Esophagus (tissue), 2 donors: Measurements from ENCODE around the gene HPGD. TPM values are rescaled to one million over a fixed set of nuclear protein-coding genes. Genes with fewer than 3 reads are reported as not detected.

Experiments used
- H3K27ac ChIP-seq, 2 donors: one replicate each; pipeline ENCODE4 v1.5.1; 2013; ENCODE audit warnings: low read depth in 2 of 2, mild to moderate bottlenecking in 2 of 2, inconsistent platforms in 1 of 2, low read length in 1 of 2, moderate library complexity in 1 of 2
- H3K27me3 ChIP-seq, 2 donors: one replicate each; pipeline ENCODE4 v1.6.1; 2013; ENCODE audit warnings: low read length in 2 of 2, control low read depth in 1 of 2, mild to moderate bottlenecking in 1 of 2; ENCODE audit not compliant: insufficient read depth in 2 of 2, control insufficient read depth in 1 of 2
- H3K36me3 ChIP-seq, 2 donors: one replicate each; pipeline ENCODE4 v1.6.1; 2013; ENCODE audit warnings: low read length in 1 of 2; ENCODE audit not compliant: control insufficient read depth in 2 of 2, insufficient read depth in 2 of 2
- H3K4me1 ChIP-seq, 2 donors: one replicate each; pipeline ENCODE4 v1.6.1; 2013; ENCODE audit warnings: low read length in 1 of 2; ENCODE audit not compliant: control insufficient read depth in 2 of 2, insufficient read depth in 2 of 2
- H3K4me3 ChIP-seq, 2 donors: one replicate each; pipeline ENCODE4 v1.5.1; 2013; ENCODE audit warnings: low read length in 2 of 2, mild to moderate bottlenecking in 2 of 2, low read depth in 1 of 2, moderate library complexity in 1 of 2
- H3K9me3 ChIP-seq, 2 donors: one replicate each; pipeline ENCODE4 v1.6.1; 2013; ENCODE audit warnings: mild to moderate bottlenecking in 2 of 2, low read depth in 1 of 2, low read length in 1 of 2, moderate library complexity in 1 of 2; ENCODE audit not compliant: control insufficient read depth in 2 of 2, insufficient read depth in 1 of 2
- WGBS, 2 donors: extraction: QIAGEN DNeasy Blood & Tissue Kit; methylation state at CpG; one replicate each; pipeline ENCODE4 v1.1.7; 2013; 5-methylcytosine and 5-hydroxymethylcytosine counted together
- polyA plus RNA-seq, 2 donors: library from polyadenylated mRNA; stranded (reverse); fragments of 200-250 nt; gene quantifications; one replicate each; pipeline ENCODE4 v1.2.3, GENCODE V29; 2013
- donor health status: healthy with polysubstance abuse.
- donor health status: Bipolar disorder and iron deficiency.

The HPGD gene
- polyA plus RNA-seq, 2 donors: 60.9 to 164 TPM

DNA sequence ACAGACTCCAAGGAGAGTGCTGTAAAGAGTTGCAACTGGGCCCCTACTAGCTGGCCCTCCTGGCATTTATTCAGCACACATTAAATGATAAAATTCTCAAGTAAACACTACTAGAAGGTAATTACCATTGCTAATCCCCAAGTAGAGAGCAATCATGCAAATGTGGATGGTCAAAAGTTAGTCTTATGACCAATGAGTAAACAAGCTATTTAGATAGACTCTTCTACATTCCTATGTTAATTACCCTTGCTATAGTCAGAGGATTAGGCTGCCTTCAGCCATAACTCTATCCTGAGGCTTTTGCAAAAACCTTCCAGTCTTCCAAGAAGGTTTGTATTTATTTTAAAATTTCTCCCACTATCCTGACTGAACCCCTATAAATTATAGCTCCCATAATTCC is 28.3 kb upstream of the HPGD start:
- Histone ChIP-seq H3K27ac (no peak overlapping the region), H3K27me3 (no peaks in the 10 kb centered on the region), H3K9me3 (no peaks in the 10 kb centered on the region), H3K4me3 (no peak overlapping the region), H3K36me3 (no peaks in the 10 kb centered on the region), H3K4me1 (no peaks in the 10 kb centered on the region)

- H3K4me1 ChIP-seq: no peaks in the 10 kb centered on the region
- WGBS, 2 donors: 58 to 63% methylated on average over 1 of the region's 1 CpG
- no peaks in the 10 kb centered on the region for H3K9me3 ChIP-seq
- no peak overlapping the region for H3K27ac ChIP-seq
- no peaks in the 10 kb centered on the region for H3K36me3 ChIP-seq
- no peaks in the 10 kb centered on the region for H3K27me3 ChIP-seq
- no peak overlapping the region for H3K4me3 ChIP-seq
Observed at GRCh38 chr4:174549721-174550120, 27.4 kb upstream of the HPGD start.

- no peak overlapping the region for H3K27ac ChIP-seq
- H3K27me3 ChIP-seq: no peaks in the 10 kb centered on the region
- no peaks in the 10 kb centered on the region for H3K9me3 ChIP-seq
- H3K4me1 ChIP-seq: no peaks in the 10 kb centered on the region
- H3K4me3 ChIP-seq: no peak overlapping the region
- no peaks in the 10 kb centered on the region for H3K36me3 ChIP-seq
Observed at GRCh38 chr4:174545268-174545667, 23.0 kb upstream of the HPGD start.

GRCh38 chr4:174544496-174544895 is 22.2 kb upstream of the HPGD start:
- H3K36me3 ChIP-seq: no peaks in the 10 kb centered on the region
- H3K4me1 ChIP-seq: no peaks in the 10 kb centered on the region
- H3K27ac ChIP-seq: no peak overlapping the region
- H3K9me3 ChIP-seq: no peaks in the 10 kb centered on the region
- H3K4me3 ChIP-seq: no peak overlapping the region
- H3K27me3 ChIP-seq: no peaks in the 10 kb centered on the region
- 56 to 62% methylated on average over 4 of the region's 4 CpGs for WGBS, 2 donors

GRCh38 chr4:174540175-174540574 is 17.9 kb upstream of the HPGD start:
- H3K4me1 ChIP-seq: no peaks in the 10 kb centered on the region
- H3K36me3 ChIP-seq: no peaks in the 10 kb centered on the region
- H3K9me3 ChIP-seq: no peaks in the 10 kb centered on the region
- no peaks in the 10 kb centered on the region for H3K27me3 ChIP-seq
- WGBS, 2 donors: 82% methylated on average over 10 of the region's 10 CpGs
- peak overlapping the region in 1 of 2 donors; percentile 51 for H3K27ac ChIP-seq
- no peak overlapping the region for H3K4me3 ChIP-seq

DNA sequence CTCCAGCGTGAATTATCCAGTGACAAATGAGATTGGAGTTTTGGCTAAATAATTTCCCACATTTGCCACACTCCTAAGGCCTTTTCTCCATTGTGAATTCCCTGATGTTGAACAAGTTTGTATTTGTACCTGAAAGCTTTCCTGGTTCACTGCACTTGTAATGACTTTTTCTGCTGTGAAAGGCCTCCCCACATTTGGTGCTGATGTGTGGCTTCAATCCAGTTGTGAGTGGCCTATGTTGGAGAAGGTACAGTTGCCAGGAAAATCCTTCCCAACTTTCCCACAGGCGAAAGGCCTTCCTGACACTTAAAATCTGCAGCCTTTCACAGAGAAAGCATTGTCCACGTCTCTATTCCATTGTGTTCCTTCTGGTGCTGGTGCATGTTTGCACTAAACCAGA is 17.3 kb upstream of the HPGD start:
- no peaks in the 10 kb centered on the region for H3K36me3 ChIP-seq
- 52 to 74% methylated on average over 3 of the region's 3 CpGs for WGBS, 2 donors
- no peaks in the 10 kb centered on the region for H3K4me1 ChIP-seq
- no peak overlapping the region for H3K4me3 ChIP-seq
- peak overlapping the region in 1 of 2 donors; percentile 51 for H3K27ac ChIP-seq
- H3K9me3 ChIP-seq: no peaks in the 10 kb centered on the region
- no peaks in the 10 kb centered on the region for H3K27me3 ChIP-seq

DNA sequence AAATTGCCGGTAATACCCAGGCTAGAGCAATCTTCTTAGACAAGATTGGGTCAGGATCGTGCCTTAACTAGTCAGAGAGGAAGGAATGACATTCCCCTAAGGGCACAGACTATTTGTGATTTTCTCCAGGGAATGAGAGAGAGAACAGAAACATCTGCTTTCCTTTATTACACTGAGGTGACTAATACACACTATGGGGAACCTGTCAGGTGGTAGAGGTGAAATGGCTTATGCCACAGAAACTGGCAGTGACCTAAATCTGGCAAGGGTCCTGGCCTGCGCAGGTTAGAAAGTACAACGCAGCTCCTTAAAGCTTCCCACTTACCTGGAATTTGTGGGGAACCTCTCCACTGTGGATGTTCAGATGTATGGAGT is 16.6 kb upstream of the HPGD start:
- no peaks in the 10 kb centered on the region for H3K36me3 ChIP-seq
- peak overlapping the region; percentile 21 to 59 for H3K27ac ChIP-seq
- H3K4me3 ChIP-seq: no peak overlapping the region
- H3K27me3 ChIP-seq: no peaks in the 10 kb centered on the region
- H3K4me1 ChIP-seq: no peaks in the 10 kb centered on the region
- 55 to 58% methylated on average over 4 of the region's 4 CpGs for WGBS, 2 donors
- no peaks in the 10 kb centered on the region for H3K9me3 ChIP-seq

DNA sequence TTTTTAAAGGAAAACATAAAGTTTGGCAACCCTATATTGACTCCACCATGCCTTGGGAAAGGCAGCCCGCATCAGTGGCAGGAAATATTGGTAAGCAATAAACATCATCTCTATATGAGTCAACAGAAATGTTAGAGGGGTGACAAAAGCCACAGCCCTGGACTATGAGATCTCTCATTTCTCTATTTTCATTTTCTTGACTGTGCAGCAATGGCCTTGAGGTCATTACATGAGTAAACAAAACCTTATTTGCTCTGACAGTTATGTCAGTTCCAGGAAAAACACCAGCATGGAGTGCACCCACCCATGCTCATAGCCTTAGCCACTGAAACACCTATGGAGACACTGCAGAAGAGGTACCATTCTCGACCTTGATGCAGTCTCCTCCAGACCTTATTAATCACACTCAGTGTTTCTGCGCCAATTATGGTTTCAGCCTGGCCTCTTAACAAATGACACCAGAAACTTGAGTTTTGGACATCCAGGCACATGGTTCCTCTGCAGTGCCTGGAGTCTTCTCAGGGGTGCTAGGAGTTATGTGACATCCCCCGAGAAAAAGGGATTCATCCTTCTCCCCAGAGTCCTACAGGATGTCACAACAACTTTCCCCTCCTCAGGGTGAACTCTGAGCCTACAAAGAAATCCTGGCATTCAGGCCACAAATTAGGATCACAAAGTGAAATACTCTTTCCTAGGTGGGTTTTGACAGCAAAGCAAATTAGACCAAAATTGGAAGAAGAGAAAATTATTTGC is 16.0 kb upstream of the HPGD start:
- 62 to 74% methylated on average over 4 of the region's 4 CpGs for whole genome bisulfite sequencing, 2 donors
- Histone ChIP-seq H3K4me3 (no peak overlapping the region), H3K27me3 (no peaks in the 10 kb centered on the region), H3K27ac (peak overlapping the region in 1 of 2 donors; percentile 8), H3K36me3 (no peaks in the 10 kb centered on the region), H3K4me1 (no peaks in the 10 kb centered on the region), H3K9me3 (no peaks in the 10 kb centered on the region)

- Histone ChIP-seq H3K36me3 (no peaks in the 10 kb centered on the region), H3K4me3 (no peak overlapping the region), H3K9me3 (no peaks in the 10 kb centered on the region), H3K27ac (no peak overlapping the region), H3K27me3 (no peaks in the 10 kb centered on the region), H3K4me1 (no peaks in the 10 kb centered on the region)
- WGBS, 2 donors: 43 to 59% methylated on average over 3 of the region's 3 CpGs
Observed at GRCh38 chr4:174537634-174538033, 15.3 kb upstream of the HPGD start.

GRCh38 chr4:174534461-174534860 is 12.2 kb upstream of the HPGD start:
- Histone ChIP-seq H3K27ac (no peak overlapping the region), H3K4me1 (no peaks in the 10 kb centered on the region), H3K36me3 (no peaks in the 10 kb centered on the region), H3K4me3 (no peak overlapping the region), H3K9me3 (no peaks in the 10 kb centered on the region), H3K27me3 (no peaks in the 10 kb centered on the region)
- WGBS, 2 donors: 91 to 94% methylated on average over 3 of the region's 3 CpGs
